ENCODE results near the gene CHRM2. TPM values are rescaled to one million over a fixed set of nuclear protein-coding genes. Genes with fewer than 3 reads are reported as not detected.

CHRM2 gene
- total and polyA plus RNA-seq, 2 of the 4 experiments (the other 2 are of a cell fraction), result 79.3 to 184 TPM

GRCh38 chr7:136958016-136958415 lies 89.6 kb downstream of the CHRM2 start:
- no CpG with 5 or more reads among the region's 2 CpGs for WGBS, 2 experiments (ENCODE audit: extremely low coverage in 2 of 2, insufficient read length in 1 of 2)
- H3K36me3 ChIP-seq (ENCODE audit: control insufficient read depth, insufficient read depth, low read length), result peaks cover 30% of the 10 kb centered on the region
- no peak overlapping the region for H2AFZ ChIP-seq (replicated peaks; ENCODE audit: low read length, poor library complexity)
- H4K20me1 ChIP-seq (ENCODE audit: insufficient read depth, low read length), result 0 out of 2 replicates have a peak, but pooled peaks cover 5% of the 10 kb centered on the region
- peak overlapping the region; percentile 38; the same call in 1 of the 2 replicates for H3K9ac ChIP-seq (ENCODE audit: low read depth, low read length)
- peak overlapping the region; percentile 98 for H2BK5ac ChIP-seq (ENCODE audit: low read depth, low read length, poor library complexity, severe bottlenecking)
- H3K27me3 ChIP-seq (ENCODE audit: control insufficient read depth, insufficient read depth, low read length), result no peaks in the 10 kb centered on the region
- H2BK120ac ChIP-seq (ENCODE audit: low read depth, low read length), result peak overlapping the region; percentile 95
- DNase-seq (peak; percentile 41), ATAC-seq (ENCODE audit: low read depth) (no peak)
- intact Hi-C loops (cut with micrococcal nuclease), result loop anchor here (5.0 kb wide), 5 partner anchors 39 to 494 kb away; no protein-coding TSS in a partner anchor
- H3K9me1 ChIP-seq (ENCODE audit: insufficient read depth, low read length), result peaks cover 15% of the 10 kb centered on the region
- no TSS peak for BruUV-seq (replicated peaks)
- no peak overlapping the region for H3K4me2 ChIP-seq (ENCODE audit: low read depth, low read length)
- H4K5ac ChIP-seq (ENCODE audit: low read depth, low read length), result peak overlapping the region; percentile 58
- TF ChIP-seq CEBPB (IDR thresholded peaks at IDR 0.05; ENCODE audit: low read depth, low read length) (peak; percentile 38; the same call in 1 of the 2 replicates), CTCF (conservative IDR thresholded peaks at IDR 0.05; ENCODE audit: low read depth, low read length) (no peak), FOS (IDR thresholded peaks at IDR 0.05; ENCODE audit: low read depth, low read length) (peak; percentile 45; the same call in 1 of the 2 replicates)
- peak overlapping the region; percentile 43; the same call in 1 of the 3 replicates for H2BK15ac ChIP-seq (ENCODE audit: low read depth, low read length)
- H3K27ac ChIP-seq (ENCODE audit: insufficient read depth, low read length), result peak overlapping the region; percentile 90
- peaks cover 22% of the 10 kb centered on the region for H3K4me1 ChIP-seq (ENCODE audit: control insufficient read depth, insufficient read depth, low read length)
- peak overlapping the region; percentile 92 for H2BK20ac ChIP-seq (ENCODE audit: low read depth, low read length)
- CTCF ChIA-PET, result interaction anchor here (0.8 to 1.1 kb wide), 2 partner anchors 12 to 21 kb away, joined by 3 read pairs; no protein-coding TSS in a partner anchor
- in situ Hi-C loops (cut with MboI; ENCODE audit: low sequenced_read_pairs), result no loop called here
- peak overlapping the region; percentile 87 for H3K14ac ChIP-seq (replicated peaks; ENCODE audit: low read depth, low read length)
- peak overlapping the region; percentile 79 for H3K18ac ChIP-seq (ENCODE audit: low read depth, low read length)
- peak overlapping the region; percentile 94 for H3K4ac ChIP-seq (ENCODE audit: low read depth, low read length)
- POLR2A ChIA-PET (ENCODE audit: unreplicated experiment), result interaction anchor here (0.7 kb wide), 1 partner anchor 235 kb away, joined by 3 read pairs; no protein-coding TSS in a partner anchor
- H4K8ac ChIP-seq (ENCODE audit: low read depth in 2 of 2, low read length in 2 of 2), result peak overlapping the region; percentile 27 to 71
- peak overlapping the region; percentile 69 for H3K56ac ChIP-seq (ENCODE audit: extremely low read depth, insufficient read depth, low read length)
- H3K23ac ChIP-seq (ENCODE audit: low read depth, low read length), result peak overlapping the region; percentile 82
- no peaks in the 10 kb centered on the region for H3K9me3 ChIP-seq (ENCODE audit: control insufficient read depth, insufficient read depth, low read length)
- dilution Hi-C loops (cut with HindIII; ENCODE audit: low sequenced_read_pairs, unreplicated experiment), result no loop called here
- H3K79me1 ChIP-seq (ENCODE audit: low read depth in 1 of 2, low read length in 2 of 2), result peaks cover 40 to 59% of the 10 kb centered on the region in 2 experiments
- H3K4me3 ChIP-seq (ENCODE audit: insufficient read depth, low read depth, low read length), result no peak overlapping the region
- H4K91ac ChIP-seq (ENCODE audit: insufficient read depth, low read depth, low read length), result peak overlapping the region; percentile 86
- H2AK9ac ChIP-seq (replicated peaks; ENCODE audit: low read depth, low read length, poor library complexity), result no peak overlapping the region
- peak overlapping the region; percentile 69; the same call in 1 of the 2 replicates for H2AK5ac ChIP-seq (ENCODE audit: low read depth, low read length)
